NCI-H1092 (cell line): ENCODE measurements around the gene CSTPP1.

Experiments used
- DNase-seq: peaks from one replicate; lab custom pipeline; 2025; lab: John Stamatoyannopoulos, UW

CSTPP1 gene

DNA sequence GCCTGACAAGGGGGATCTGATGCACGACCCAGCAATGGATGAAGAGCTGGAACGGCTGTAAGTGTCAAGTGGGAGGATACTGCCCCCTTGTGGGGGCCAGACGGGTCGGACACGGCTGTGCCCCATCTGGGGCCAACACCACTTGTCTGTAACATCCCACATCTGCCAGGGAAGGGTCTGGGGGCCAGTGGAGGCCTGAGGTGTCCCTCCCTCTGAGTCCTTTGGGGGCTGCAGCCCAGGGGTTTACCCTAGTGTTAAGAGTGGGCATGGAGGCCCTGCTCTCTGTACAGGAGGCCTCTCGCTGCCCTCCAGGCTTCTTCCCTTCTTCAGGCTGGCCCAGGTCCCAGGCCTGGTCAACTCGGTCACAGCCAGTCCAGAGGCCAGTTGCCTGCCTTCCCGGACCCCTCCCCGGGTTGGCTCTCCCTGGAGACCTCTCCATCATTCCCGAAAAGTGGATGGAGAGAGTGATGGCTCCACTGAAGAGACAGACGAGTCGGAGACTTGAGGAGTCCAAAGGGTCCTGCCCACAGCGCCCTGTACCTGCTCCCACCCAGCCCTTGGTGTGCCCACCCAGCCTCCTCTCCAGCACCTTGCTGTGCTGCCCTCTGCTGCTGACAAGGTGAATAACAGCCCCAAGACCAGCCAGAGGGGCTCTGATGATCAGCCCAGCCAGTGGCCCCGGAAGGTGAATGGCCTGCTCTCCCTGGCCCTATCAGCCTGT lies 224.7 kb downstream of the CSTPP1 start:
- DNase-seq, result peak; percentile 55

DNA sequence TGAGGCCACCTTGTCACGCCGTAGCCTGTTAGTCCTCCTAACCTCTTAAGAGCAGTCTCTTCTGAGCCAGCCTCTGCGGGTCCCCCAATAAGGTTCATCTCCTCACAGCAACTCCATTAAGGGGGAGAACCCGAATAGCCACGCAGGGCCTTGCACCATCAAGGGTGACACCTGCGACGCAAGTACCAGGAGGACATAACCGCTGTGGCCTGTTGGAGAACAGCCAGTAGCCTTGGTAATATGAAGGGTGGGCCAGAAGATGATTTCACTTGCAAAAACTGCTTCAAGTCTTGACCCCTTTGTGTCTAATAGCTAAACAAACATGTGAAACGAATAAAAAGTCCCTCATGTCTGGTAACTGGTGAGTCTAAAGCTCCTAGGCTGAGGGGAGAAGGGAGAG lies 225.3 kb downstream of the CSTPP1 start:
- no peak for DNase-seq

DNA sequence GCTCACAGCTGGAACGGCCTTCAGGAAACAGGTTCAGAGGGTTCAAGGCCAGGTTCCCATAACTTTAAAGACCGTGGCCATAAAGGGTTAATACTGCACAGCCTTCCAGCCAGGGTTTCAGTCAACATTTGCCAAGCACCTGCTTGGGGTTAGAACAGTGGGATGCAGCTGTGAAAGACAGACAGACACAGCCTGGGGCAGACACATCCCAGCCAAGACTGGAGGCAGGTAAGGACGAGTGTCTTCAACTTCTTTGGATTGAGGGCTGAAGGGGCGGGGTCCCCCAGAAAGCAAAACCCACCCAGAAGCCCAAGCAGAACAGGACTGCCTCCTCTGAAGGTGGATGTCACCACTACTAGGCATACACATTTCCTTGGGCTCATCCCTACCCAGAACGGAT lies 225.9 kb downstream of the CSTPP1 start:
- no peak for DNase-seq

DNA sequence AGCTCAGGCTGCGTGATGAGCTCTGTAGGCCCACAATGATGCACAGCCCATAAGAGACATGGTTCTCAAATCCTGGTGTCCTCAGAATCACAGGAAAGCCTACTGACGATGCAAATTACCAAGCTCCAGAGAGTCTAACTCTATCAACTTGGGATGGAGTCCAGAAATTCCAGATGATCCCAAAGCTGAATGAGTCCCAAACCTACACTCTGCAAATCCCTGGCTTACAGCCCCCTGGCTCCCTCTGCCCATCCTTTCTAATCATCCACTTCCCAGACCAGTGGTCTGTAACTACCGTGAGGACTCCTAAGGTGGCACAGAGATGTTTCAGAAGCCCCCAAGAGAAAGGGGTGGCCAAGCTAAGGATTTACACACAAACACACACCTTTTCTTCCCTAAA lies 226.6 kb downstream of the CSTPP1 start:
- DNase-seq, result no peak

DNA sequence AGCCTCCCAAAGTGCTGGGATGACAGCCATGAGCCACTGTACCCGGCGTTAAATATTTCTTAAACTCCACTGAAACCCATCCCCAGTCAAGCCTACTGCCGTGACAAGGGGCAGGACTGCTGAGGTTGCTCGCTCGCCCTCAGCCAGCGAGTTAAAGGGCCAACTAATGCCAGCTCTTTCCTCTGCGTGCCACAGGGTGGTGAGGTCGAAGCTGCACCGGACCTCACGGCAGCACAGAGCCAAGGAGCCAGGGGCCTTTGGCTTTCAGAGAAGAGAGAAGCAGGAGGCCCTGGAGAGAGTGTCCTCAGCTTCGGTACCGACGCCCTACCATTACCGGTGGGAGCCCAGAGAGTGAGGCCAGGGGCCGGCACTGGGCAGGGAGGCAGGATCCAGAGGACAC lies 227.3 kb downstream of the CSTPP1 start:
- no peak for DNase-seq

DNA sequence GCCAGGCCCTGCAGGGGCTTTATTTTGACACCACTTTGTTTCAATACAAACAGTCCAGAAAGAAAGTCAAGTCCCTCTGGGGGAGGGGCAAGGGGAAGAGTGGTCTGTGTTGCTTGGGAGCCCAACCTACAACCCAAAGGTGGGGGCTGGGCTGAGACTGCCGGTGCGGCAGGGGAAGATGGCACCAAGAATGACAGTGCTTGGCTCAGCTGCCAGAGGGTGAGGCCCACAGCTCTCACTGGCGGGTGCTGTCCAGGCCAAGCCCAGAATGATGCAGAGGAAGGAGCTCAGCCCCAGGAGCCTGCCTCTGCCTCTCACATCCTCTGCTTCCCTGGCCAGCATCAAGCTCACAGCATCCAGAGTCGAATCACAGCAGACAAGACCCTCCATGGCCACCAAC lies 227.8 kb downstream of the CSTPP1 start:
- no peak for DNase-seq

DNA sequence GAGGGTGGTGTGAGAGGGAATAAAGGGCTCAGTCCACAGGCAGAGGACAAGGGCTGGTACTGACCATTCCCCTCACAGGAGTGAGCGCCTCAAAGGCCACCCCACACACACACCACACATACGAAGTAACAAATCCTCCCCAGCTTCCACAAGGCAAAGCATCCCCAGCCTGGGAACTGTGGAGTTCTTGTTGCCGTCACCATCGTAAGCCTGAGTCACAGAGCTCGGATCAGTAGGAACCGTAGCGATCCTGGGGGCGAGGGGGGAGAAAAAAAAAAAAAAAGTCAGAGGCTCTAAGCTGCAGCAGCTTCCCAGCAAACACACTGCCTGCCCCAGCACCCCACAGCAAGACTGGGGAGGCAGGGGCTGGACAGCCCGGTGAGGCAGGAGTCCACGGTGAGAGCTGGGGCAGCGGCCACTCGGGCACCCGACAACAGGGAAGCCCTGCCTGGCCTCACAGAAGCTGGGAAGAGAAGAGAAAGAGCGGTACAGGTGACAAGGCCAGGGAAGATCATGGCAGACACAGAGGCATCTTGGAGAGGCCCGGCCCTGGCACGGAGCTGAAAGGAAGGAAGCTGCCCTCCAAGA lies 228.8 kb downstream of the CSTPP1 start:
- no peak for DNase-seq

DNA sequence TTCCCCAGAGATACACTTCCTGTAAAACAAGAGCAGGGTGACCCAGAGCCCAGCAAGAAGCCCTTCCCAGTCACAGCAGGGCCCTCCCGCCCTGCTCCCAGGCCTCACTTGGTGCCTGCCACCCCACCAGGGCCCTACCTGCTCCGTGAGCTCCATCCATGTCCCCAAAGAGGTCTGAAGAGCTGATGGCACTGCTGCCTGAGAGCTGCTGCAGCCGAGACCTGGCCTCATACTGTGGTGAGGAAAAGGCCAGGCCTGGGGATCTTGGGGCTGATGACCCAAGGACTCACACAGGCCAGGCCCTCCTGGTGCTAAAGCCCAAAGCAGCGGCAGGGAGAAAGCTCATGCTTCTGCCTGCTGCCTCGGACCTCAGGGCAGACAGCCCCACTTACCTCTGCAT lies 229.8 kb downstream of the CSTPP1 start:
- DNase-seq, result no peak

DNA sequence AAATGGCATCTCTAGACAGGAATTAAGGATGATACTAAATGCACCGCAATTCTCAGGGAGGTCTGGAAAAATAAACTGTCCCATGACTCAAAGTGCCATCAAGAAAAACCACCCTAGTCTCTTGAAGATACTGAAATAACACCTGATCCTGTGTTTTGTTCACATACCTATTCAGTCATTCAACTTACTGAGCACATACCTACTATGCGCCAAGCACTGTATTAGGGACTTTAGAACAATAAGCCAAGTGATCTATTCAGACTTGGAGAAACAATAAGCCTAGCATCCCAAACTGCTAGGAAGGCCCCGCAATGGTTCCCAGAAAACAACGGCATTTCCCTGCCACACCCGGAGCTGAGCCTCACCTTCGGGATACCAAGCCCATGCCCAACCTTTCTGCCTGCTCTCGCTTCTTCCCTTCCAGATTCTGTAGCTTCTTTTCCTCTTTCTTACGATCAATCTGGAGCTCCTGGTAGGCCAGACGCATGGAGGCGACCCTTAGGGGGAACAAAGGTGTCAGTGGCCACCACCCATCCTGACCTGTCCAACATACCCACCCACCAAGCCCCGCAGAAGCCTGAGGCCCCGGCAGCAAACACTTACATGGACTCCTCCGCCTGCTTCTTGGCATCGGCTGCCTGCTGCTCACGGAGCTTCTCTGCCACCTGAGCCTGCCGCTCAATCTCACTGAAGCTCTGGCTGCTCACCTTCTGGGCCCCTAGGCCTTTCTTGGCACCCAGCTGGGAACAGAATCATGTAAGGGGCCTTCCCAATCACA lies 234.7 kb downstream of the CSTPP1 start:
- no peak for DNase-seq

DNA sequence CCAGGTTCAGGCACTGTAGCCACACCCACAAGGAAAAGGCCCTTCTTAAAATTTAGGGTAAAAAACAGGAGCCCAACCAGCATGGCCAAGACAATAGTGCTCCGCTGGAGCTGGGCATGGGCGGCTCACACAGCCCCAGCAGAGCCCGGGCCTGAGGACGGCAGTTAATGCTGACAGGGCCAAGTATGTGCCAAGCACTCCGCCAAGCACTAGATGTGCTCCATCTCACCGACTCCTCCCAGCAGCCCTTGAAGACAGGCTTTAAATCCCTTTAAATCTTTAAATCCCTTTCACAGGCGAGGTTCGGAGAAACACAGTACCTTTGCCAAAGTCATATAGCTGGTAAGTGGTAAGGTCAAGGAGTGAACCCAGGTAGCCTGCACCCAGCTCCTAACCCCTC lies 235.3 kb downstream of the CSTPP1 start:
- no peak for DNase-seq

DNA sequence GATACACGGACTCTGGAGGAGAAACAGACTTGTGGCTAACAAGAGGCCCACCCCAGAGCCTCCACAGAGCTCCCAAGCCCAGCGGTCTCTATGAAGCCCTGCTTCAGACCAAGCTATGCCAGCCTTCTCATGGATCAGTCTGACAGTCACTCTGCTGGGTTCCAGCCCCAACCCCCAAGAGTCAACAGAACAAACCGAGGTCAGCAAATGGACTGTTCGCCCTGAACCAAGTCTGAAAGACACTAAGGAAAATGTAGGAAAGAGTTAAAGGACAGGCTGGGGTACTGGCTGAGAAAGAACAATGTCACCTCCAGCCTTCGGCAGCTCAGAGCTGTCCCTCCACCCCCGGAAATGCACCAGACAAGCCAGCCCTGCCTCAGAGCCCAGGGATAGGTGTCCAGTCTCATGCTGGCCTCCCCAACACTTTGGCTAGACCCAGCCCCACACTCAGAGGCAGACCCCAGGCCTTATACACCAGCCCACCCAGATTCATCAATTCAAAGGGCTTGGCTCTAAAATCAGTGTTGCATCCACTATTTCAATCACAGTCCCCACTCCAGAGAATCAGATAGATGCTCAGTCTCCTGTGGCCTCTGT lies 236.3 kb downstream of the CSTPP1 start:
- DNase-seq, result no peak

DNA sequence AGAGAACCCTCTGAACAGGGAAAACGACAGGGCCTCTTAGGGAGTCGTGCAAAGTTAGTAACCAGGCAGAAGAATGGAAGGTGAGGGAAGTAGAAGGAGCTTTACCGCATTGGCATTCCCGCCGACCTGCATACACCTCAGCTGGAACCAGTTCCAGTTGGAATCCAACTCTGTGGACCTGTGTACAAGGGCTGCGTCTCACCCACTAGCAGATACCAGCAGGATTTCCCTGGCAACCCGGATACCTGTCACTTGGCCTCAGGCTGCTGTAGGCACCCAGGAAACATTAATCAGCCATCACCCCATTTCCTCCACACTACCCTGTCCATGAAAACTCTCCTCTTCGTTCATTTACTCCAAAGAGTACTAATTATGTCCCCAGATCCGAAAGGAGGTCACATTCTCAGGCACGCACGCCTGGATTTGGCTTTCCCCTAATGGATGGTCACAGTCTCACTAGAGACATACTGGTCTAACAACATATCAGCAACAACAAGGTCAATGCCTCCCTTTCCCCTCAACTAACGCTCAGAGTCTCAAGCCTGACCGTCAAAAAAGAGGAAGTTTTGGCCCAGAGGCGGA lies 239.3 kb downstream of the CSTPP1 start:
- DNase-seq, result no peak

DNA sequence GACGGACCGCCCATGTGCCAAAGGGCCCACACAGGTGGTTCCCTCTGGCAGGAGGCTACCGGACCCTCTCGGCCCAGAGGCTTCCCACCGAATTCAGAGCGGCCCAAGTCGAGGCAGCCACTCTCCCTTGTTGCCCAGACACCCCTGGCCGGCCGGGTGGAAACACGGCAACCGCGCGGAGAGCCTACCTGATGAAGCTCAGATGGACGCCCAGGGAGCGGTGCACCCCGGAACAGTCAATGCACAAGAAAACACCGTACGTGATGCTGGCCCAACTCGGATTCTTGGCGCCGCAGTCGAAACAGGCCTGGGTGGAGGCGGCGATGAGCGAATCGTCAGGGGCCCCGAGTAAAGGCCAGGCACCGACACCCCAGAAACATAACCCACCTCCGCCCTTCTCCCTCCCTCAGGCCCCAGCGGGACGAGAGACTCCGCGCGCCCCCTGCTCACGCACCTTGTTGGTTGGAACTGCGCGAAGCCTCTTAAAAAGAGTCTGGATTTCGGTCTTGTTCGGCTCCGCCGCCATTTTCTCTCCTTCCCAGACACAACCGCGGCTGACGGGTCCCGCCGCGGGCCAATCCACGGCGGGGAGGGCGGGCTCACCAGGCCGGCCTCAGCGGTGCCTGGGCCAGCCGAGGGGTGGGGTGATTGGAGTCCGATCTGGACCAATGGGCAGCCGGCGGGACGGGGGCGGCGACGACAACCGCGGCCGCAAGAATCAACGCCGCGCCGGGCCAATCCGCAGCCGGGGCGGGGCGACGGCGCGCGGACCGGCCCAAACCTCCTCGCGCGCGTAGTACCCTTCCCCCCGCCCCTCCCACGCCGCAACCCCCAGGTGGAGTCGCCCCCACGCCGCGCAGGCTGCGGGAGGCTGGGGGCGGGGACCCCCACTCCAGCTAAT lies 240.0 kb downstream of the CSTPP1 start, which contains the start of gene ARFGAP2:
ARFGAP2 (minus strand) TSS at position 552 of the 901 bp plus-strand sequence; CDS start at position 526, 26 bp downstream.
- peak; percentile 97 for DNase-seq

DNA sequence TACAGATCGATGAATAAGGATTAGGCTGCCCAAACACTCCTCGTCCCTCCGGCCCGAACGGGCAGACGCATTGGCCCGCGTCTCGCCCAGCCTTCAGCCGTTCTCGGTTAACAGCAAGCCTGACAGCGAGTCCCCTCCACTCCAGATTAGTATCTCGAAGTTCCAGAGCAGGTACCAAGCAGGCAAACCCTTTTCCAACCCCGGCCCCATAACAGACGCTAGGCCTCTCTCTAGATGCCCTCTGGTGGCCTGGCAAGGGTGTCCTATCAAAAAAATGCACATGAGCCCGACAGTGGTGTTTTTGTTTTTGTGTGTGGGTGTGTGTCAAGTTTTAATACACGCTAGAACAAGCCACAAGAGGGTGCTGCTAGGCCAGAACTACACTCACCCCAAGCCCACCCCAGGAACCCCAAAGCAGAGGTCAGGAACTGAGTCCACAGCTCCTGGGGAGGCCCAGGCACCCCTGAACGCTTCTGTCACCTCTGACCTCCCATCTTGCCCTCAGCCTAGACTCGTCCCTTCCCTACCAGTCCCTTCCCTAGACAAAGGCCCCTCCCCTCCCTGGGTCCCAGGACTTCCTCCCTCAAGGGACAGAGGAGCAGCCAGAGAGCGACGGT lies 240.8 kb downstream of the CSTPP1 start:
- DNase-seq, result peak; percentile 71

DNA sequence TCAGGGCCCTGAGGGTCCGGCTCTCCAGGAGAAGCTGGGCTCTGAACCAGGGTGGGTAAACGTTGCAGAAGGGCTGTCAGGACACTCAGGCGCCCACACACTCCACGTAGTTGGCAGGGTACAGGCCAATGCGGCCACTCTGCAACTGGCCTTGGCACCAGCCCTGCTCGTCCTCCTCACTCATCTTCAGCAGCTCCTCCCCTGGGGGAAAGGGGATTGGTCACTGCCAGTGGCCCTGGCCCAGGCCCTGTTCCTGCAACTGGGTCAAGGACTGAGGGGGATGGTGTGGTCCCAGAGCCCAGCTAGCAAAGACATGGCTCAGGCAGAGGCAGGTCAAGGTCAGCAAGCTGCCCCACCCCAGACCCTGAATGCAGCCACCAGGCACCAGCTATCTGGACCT lies 241.3 kb downstream of the CSTPP1 start:
- DNase-seq, result no peak

DNA sequence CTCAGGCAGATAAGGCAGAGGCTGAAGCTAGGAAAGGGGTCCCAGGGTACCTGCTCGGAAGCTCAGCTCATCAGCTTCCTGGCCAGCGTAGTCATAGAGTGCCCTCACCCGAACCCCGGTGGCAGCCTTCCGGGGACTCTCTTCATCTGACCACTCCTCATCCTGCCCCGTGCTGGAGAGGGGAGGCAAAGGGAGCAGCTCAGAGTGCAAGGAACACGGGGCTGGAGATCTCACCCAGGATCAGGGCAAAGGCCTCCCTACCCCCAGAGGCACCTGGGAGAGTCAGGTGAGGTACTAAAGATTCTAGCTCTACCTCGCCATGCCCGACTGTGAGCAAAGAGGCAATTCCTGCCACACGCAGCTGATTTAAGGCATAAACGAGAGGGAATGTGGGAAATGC lies 241.8 kb downstream of the CSTPP1 start:
- no peak for DNase-seq

DNA sequence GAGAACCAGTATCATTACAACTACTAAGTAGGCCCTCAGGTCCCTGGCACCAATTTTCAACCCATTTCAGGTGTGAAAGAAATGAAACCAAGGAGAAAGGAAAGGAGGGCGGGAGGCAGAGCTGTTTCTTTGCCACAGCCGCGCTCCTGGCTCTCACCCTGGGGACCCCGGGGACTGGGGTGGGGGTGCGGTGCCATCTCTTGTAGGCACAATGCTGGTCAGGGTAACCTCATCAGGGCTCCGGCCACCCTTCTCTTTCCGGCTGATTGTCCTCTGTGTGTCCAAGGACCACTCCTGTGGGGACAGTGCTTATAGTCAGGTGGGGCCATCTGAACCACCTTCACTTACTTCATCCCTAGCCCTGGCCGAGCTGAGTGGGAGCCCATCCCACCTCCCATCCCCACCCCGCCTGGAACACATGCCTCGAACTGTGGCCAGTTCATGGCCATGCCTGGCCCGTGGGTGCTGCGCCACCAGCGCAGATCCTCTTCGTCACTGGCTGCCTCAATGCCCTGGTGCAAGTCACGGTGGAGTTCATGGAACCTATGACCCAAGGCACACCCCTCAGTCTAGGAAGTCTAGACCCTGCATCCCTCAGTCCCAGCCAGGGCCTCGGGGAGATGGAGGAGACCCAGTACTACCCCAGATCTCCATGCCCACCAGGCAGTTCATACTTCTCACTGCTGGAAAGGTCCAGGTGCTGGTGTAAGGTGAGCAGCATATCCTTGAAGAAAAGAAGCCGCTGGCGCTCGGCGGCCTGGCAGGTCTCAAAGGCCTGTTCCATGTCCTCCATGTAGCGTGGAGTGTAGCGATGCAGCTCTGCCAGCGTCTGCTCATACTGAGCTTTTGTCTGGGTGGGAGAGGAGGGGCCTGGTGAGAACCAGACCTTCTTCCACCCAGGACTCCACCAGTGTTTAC lies 242.4 kb downstream of the CSTPP1 start:
- no peak for DNase-seq

DNA sequence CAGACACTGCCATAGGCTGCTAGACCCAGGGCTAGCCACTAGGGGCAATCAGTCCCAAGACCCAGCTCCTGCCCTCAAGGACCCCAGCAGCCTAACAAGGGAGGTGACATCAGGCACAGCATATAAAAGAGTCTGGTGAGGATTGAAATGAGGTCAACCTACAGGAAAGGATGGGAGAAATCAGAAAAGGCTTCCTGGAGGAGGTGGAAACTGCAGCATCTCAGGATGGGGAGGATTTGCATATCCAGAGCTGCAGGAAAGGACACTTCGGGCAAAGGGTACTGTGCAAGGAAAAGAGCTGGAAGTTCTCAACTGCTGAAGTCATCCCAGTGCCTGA lies 243.1 kb downstream of the CSTPP1 start:
- peak; percentile 40 for DNase-seq

DNA sequence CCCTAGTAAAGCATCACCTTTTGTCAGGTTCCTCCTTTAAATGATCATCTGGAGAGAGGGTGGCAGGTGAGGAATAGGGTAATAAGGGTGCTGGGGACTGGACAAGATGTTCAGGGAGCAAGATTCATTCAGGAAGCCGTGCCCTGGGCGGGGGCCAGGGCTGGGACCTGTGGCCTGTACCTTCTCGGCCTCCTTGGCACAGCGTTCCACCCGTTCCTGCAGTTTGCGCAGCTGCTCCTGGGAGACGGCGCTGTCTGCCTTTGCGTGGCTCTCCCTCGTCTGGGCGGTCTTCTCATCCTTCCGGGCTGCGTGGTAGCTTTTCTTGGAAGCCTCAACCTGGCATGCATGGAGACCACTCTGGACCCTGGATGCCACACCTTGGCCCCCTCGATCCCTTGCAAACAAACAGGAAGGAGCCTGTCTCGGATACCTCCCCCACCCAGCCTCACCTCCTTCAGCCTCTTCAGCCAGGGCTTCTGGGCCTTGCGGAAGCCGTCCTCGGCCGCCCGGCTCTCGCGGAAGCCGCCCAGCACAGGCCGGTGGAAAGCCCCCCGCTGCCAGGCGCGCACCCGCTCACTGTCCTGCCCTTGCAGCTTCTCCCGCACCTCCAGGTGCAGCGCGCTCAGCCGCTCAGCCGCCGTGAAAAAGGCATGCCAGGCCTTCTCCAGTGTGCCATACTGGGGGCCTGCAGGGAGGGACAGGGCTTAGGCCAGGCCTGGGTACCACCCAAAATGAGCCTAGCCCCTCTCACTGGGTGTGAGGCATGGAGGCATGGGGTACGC lies 243.6 kb downstream of the CSTPP1 start:
- no peak for DNase-seq
